HG03354 (cell line): ENCODE results near the gene ATG13.

Experiments used
- ATAC-seq: cut with Tn5 transposase; IDR thresholded peaks from one replicate; pipeline ENCODE4 v1.9.1; 2021; ENCODE audit warnings: mild to moderate bottlenecking; ENCODE audit not compliant: unreplicated experiment, poor library complexity, severe bottlenecking

The ATG13 gene

DNA sequence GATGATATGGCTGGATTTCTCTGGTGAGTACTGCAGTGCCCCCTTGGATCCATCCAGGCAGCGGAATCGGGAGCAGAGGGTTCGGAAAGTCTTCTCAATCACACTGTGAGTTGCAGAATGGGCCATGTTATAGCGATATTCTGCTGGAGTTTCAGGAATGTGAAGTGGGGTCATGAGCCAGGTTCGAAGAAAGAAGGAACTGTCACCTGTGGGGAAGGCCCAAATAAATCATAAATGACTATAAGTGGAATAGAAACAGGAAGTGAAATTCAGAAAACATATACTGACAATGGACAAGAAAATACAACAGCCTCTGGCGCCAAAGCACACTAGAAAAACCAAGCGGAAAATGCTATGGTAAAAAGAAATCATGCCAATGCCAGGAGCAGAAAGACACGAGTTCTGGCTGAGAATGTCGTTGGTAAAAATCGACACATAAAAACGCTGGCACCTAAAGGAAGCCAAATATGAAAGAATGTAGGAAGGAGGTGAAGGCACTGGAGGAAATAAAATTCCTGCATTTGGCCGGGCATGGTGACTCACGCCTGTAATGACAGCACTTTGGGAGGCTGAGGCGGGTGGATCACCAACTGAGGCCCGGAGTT lies 13.5 kb upstream of the ATG13 start:
- ATAC-seq, result no peak

DNA sequence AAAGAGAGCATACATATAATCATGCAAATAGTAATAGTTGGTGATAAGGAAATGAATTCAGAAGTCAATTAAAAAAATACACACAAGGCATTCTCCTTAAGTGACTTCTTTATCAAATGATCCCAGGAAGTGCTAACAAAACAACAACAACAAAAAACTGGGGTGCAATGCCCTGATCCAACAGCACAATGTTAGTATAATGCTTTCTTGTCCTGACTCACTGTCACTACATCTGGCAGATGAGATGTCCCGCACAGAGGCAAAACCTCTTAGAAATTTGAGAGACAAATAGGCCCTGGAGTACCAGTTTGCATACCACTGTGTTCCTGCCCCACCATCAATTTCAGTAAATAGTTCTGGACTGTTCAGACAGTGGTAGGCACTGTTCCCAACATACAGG lies 12.6 kb upstream of the ATG13 start:
- no peak for ATAC-seq

DNA sequence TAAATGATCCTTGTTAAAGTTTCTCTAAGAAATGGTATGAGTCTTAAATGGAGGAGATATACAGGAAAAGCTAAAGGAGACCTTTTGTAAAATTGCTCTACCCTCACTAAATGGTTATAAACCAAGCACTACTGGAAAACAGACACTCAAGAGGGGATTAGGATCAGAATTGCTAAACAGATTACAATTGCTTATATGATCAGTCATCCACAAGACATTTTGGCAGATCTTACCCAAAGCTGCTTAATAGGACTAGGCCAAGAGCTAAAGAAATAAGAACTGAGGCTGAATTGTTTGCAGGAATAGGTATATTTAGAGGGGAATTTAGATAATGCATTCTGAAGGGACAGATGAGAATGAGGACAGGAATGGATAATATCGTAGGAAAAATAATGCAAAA lies 9.8 kb upstream of the ATG13 start:
- ATAC-seq, result no peak

DNA sequence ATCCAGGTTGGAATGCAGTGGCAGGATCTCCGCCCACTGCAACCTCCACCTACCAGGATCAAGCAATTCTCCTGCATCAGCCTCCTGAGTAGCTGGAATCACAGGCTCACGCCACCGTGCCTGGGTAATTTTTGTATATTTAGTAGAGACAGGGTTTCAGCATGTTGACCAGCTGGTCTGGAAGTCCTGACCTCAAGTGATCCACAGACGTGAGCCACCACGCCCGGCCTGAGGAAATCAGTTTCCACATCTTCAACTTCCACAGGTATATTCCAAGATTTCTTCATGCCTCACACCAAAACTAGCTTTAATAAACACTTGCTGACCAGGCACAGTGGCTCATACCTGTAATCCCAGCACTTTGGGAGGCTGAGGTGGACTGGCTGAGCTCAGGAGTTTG lies 8.0 kb upstream of the ATG13 start:
- ATAC-seq, result no peak

DNA sequence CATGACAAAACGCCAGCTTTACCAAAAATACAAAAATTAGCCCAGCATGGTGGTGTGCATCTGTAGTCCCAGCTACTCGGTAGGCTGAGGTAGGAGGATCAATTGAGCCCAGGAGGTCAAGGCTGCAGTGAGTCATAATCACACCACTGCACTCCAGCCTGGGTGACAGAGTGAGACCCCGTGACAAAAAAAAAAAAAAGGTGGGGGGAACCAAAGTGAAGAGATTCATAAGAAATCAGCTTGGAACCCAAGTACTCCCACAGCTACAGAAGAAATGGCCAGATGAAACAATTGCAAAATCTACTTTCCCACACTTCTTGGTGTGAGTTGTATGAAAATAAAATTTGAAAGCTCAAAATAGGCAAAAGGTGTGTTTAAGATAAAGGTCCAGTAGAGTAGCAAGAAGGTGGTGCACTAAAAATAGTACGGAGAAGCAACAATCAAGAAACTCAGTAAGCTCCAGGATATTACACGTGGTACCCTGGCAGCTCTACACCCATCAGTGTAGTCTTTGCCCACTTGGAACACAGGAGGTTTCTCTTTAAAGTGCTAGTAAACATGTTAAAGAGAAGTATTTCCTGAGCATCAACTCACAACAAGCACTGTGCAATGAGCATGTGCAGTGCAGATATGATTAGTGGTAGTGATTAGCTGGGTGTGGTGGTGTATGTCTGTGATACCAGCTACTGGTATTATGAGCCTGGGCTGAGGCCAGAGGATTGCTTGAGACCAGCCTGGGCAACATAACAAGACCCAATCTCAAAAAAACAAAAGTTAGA lies 5.6 kb upstream of the ATG13 start:
- no peak for ATAC-seq

DNA sequence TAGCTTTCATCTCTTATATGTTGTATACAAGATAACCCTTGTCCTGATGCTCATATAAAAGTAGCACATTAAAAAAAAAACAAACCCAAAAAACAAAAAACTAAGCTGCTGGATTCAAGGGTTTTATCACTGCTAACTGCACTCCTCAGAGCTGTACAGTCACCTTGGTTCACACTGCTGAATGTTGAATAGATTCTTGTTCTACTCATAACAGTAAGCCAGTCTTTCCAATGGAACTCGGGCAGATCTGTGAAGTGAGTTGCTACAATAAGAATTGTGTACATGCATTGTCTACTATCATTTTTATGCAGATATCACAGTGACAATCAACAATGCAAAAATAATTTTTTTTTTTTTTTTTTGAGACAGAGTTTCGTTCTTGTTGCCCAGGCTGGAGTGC lies 5.0 kb upstream of the ATG13 start:
- no peak for ATAC-seq

DNA sequence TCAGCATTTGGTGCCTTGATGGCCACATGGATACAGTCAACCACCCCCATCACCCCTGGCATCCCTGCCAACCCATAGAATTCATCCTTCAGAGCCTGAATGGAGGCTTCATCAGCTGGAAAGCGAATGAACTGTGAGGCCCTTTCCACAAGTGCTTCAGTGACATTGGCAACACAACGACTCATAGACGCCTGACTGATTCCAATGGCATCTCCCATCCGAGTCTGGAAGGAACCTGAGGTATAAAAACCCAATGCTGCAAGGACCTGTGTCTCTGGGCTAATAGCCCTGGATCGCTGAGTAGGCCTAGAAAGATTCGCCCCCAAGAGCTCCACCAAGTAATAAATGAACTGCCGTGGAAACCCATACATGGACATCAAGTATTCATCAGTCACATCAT lies 1.6 kb upstream of the ATG13 start:
- ATAC-seq, result no peak

DNA sequence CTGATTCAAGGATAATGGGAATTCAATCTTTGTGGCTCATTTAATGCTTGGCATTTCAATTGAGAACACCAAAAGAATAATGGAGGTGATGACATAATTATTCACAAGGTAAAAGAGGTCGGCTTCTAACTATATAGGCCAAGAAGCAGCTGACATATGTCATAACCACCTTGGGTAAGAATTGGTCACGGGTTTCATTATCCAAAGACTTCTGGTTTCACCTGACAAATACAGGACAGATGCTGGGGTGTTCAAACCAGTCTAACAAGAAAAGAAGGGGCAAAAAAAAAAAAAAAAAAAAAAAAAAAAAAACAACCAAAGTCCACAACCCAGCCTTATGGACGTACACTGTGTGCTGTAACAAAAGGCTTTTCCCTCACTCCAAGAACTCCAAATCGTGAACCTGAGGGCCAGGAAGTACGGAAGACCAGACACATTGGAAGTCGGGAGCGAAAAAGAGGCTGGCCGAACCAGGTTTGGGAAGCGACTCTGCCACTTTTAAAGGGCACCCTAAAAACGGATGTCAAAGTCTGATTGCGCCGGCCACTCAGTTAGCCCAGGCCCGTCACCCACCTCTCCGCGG lies 711 bp upstream of the ATG13 start:
- ATAC-seq, result peak; percentile 11

DNA sequence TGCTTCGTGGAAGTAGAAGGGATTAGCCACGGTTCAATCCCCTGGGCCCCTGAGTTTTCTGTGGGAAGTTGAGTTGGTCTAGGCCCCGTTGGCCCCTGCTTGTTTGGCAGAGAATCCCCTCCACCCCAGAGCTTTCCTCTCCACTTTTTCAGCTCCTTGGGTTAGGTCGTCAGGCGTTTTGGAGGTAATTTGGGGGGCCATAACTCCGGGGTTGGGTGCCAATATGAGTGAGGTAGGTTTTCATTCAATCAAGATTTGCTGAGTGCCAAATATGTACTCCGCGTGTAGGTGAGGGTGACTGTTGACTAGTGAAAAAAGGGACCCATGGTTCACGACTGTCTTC lies 590 bp downstream of the ATG13 start:
- ATAC-seq, result no peak

DNA sequence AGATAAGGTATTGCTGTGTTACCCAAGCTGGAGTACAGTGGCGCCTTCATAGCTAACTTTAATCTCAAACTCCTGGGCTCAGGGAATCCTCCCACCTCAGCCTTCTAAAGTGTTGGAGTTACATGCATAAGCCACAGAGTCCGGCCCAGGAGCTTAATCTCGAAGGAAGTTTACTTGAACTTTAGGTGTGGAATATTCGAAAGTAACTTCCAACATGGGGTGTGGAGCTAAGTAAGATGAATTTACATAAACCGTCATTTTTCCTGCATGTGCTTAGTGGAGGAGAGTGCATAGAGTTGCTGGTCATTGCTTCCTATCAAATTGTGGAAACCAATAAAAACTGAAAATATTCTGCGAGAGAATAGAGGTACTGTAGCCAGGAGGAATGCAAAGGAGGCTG lies 1.5 kb downstream of the ATG13 start:
- no peak for ATAC-seq

DNA sequence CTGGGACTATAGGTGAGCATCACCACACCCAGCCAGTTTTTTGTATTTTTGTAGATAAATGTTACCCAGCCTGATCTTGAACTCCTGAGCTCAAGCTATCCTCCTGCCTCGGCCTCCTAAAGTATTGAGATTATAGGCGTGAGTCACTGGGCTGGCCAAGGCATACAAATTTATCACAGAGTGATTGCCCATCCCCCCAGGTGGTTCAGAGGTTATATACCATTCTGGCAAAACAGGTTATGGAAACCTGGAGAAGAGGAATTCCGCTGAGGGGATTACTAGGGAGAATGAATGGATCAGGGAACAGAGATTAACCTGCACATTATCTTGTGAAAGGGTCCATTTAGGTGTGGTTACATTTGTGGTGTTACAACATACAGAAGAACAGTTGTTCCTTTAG lies 8.1 kb downstream of the ATG13 start:
- ATAC-seq, result no peak

DNA sequence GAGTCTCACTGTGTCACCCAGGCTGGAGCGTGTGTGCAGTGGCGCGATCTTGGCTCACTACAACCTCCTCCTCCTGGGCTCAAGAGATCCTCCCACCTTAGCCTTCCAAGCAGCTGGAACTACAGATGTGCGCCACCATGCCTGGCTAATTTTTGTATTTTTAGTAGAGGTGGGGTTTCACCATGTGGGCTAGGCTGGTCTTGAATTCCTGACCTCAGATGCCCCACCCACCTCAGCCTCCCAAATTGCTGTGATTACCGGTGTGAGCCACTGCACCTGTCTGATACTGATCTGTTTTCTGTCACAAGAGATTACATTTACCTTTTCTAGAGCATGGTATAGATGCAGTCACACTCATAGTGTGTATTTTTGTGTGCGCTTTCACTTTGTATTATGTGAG lies 11.6 kb downstream of the ATG13 start:
- no peak for ATAC-seq

DNA sequence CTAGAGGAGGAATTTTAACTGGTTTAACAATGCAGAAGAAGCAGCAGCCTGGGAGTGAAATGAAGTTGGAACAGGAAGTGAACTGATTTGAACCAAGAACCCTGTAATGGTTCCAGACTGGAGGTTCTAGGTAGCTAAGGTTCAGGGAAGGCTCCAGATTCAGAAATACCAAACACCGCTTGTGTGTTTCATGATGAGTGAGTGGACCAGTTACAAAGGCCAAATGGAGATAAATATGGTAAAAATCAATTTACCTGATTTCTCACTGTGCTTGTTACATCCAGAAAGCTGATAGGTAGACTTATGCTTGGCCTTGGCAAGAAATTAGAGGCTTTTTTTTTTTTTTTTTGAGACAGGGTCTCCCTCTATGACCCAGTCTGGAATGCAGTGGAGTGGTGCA lies 12.9 kb downstream of the ATG13 start:
- ATAC-seq, result no peak

DNA sequence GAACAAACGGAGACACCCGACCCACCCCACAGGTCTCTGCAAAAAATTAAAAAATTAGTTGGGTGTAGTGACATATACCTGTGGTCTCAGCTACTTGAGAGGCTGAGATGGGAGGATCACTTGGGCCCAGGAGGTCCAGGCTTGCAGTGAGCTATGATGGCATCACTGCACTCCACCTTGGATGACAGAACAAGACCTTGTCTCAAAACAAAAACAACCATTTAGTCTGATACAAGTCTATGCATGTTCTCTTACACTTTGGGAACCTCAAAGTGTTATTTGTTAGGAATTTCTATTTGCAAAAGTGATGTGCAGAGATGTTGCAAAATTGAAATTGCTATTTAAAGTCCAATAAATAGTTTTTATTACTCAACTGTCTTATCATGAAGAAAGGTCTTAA lies 14.3 kb downstream of the ATG13 start:
- no peak for ATAC-seq

DNA sequence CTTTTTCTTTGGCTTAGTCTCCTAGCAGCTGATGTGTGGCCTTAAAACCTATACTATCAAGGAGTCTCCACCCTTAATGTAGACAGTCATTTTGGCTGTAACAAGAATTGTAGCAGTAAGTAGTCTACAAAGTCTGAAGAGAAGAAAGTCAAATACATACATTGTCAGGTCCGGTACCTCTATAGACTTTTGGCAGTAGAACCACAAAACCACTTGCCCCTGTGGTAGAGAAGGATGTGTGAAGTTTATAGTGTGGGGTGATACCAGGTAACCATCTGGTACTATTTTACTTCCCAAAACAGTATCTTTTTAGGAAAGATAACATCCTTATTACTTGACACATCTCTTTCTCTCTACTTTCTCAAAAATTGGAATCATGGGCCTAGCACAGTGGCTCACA lies 15.1 kb downstream of the ATG13 start:
- ATAC-seq, result no peak

DNA sequence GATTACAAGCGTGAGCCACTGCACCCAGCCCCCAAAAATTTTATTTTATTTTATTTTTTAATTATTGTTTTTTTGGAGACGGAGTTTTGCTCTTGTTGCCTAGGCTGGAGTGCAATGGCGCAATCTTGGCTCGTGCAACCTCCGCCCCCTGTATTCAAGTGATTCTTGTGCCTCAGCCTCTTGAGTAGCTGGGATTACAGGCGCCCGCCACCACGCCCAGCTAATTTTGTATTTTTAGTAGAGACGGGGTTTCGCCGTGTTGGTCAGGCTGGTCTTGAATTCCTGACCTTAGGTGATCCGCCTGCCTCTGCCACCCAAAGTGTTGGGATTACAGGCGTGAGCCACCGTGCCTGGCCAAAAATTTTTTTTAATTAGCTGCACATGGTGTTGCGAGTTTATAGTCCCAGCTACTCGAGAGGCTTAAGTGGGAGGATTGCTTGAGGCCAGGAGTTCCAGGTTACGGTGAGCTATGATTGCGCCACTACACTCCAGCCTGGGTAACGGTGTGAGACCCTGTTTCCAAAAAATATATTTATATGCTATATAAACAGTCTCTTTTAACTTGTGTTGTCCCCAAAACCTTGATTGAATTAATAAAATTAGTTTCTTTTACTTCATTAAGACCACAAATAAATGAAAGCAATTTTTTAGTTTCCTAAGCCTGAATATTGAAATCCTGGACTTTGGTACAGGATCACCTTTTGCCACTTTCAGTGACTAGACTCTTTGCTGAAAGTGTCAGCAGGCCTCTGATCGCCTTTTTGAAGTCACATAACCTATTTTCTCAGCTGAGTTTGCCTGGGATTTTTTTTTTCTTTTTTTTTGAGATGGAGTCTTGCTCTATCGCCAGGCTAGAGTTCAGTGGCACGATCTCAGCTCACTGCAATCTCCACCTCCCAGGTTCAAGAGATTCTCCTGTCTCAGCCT lies 16.2 kb downstream of the ATG13 start:
- ATAC-seq, result no peak

DNA sequence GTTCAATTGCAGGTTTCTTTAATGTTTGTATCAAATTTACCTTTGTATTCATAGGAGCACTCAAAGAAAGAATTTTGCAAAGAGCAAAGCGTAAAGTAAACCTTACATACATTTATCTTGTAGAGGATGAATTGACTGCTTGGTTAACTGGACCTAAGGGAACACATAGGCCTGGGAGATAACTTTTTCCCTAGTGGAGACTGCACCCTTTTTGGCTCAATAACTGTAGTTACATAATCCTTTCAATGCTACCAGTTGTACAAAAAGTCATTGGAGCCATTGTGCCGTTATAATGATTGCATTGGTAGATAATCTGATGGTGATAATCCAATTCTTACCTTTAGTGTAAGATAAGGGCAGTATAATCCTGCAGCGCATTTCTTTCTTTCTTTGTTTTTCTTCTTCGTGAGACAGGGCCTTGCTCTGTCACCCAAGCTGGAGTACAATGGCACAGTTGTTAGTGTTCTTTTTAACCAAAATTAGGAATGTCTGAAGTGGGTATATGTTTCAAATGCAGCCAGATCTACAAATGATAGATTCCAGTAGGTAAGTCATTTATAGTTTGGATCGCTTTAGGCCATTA lies 18.3 kb downstream of the ATG13 start:
- ATAC-seq, result no peak

DNA sequence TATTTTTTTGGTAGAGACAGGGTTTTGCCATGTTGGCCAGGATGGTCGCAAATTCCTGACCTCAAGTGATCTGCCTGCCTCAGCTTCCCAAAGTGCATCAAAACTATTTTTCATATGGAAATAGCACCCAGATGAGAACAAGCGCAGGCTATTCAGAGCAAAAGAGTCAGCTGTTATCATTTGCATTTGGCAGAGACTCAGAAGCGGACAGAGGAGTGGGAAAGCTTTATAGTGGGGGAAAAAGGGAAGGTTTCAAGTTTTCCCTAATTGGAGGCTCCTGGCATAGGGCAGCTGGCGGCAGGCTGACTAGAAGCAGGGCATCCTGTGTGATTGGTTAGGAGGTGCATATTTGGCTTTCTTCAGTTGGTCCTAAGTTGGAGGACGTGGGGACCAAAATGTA lies 20.2 kb downstream of the ATG13 start:
- ATAC-seq, result no peak

DNA sequence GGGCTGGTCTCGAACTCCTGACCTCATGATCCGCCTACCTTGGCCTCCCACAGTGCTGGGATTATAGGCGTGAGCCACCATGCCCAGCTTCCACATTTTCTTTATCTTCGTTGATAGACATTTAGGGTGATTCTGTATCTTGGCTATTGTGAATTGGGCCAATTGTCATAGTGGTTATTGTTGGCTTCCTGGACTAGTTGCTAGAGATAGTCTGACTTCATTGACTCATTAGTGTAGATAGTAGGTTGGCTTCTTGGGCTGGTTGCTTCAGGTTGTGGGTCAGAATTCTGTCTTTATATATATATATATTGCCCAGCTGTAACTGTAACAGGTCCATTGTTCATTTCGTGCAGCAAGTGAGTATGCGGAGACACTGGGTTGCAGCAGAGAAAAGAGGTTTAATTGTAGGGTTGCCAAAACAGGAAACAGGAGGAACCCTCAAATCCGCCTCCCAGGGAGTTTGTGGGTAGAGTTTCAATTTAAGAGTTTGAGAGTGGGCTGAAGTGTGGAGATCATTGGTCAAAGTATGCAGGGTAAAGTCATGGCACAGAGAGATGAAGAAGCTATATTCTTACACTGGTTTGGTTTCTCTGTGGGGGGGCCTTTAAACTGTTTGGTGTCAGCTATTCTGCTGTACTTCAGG lies 22.0 kb downstream of the ATG13 start:
- ATAC-seq, result no peak
